ENCODE results near the gene EYS. TPM values are rescaled to one million over a fixed set of nuclear protein-coding genes. Genes with fewer than 3 reads are reported as not detected.

EYS gene
- total and polyA plus RNA-seq, 4 donors: not detected

GRCh38 chr6:63926950-63927927 is 1779.8 kb downstream of the EYS start:
- ATAC-seq (ENCODE audit: low FRiP score) (no peak), DNase-seq (no peak)
- Histone ChIP-seq H3K27me3 (ENCODE audit: control insufficient read depth in 1 of 2, insufficient read depth in 2 of 2, low read length in 1 of 2) (no peaks in the 10 kb centered on the region), H3K4me1 (ENCODE audit: control insufficient read depth in 1 of 2, insufficient read depth in 2 of 2, low read length in 2 of 2) (no peaks in the 10 kb centered on the region), H3K27ac (ENCODE audit: low read depth in 1 of 2, low read length in 2 of 2) (no peak overlapping the region), H3K36me3 (ENCODE audit: control insufficient read depth in 1 of 2, insufficient read depth in 2 of 2, low read length in 1 of 2) (no peaks in the 10 kb centered on the region), H3K9me3 (ENCODE audit: control insufficient read depth, low read length) (no peaks in the 10 kb centered on the region), H3K4me3 (ENCODE audit: low read length in 2 of 2) (no peak overlapping the region)
- 71 to 78% methylated on average over 7 of the region's 7 CpGs for WGBS, 2 donors
- intact Hi-C loops (cut with DNase I): no loop called here

- WGBS, 2 donors: 70 to 73% methylated on average over 1 of the region's 1 CpG
- no peak overlapping the region for H3K4me3 ChIP-seq (ENCODE audit: low read length in 2 of 2)
- H3K4me1 ChIP-seq (ENCODE audit: control insufficient read depth in 1 of 2, insufficient read depth in 2 of 2, low read length in 2 of 2): no peaks in the 10 kb centered on the region
These were observed 1780.7 kb downstream of the EYS start for GRCh38 chr6:63926258-63926780.

DNA sequence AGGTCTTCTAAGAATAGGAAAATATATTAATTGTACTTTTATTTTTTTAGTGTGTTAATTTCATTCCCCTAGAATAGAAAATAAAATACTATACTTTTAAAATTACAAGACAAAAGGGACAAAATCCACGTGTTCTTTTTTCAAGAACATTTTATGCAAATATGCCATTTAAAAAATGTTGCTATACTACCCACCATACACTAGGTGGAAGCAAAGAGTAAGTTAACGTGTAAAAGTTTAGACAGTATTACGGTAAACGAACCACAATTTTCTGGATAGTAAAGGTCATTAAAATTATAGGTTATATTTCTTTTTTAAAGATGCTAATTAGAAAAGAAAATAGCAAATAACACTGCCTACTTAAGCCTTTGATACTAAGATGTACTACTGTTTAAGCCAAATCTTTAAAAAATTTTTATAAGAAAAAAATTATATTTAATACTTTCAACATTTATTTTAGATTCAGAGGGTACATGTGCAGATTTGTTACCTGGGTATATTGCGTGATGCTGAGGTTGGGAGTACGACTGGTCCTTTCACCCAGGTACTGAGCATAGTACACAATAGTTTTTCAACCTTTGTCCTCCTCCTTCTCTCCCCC is 1783.8 kb downstream of the EYS start:
- Histone ChIP-seq H3K9me3 (ENCODE audit: control insufficient read depth, low read length) (no peaks in the 10 kb centered on the region), H3K27me3 (ENCODE audit: control insufficient read depth in 1 of 2, insufficient read depth in 2 of 2, low read length in 1 of 2) (no peaks in the 10 kb centered on the region), H3K4me1 (ENCODE audit: control insufficient read depth in 1 of 2, insufficient read depth in 2 of 2, low read length in 2 of 2) (no peaks in the 10 kb centered on the region), H3K4me3 (ENCODE audit: low read length in 2 of 2) (no peak overlapping the region), H3K36me3 (ENCODE audit: control insufficient read depth in 1 of 2, insufficient read depth in 2 of 2, low read length in 1 of 2) (no peaks in the 10 kb centered on the region), H3K27ac (ENCODE audit: low read depth in 1 of 2, low read length in 2 of 2) (no peak overlapping the region)
- intact Hi-C loops (cut with DNase I): no loop called here
- no peak for DNase-seq
- peak; percentile 78 for ATAC-seq (ENCODE audit: low FRiP score)
- WGBS, 2 donors: 8 to 11% methylated on average over 6 of the region's 6 CpGs

More at GRCh38 chr6:63926258-63926780, 1780.7 kb downstream of the EYS start:
- Histone ChIP-seq H3K27me3 (ENCODE audit: control insufficient read depth in 1 of 2, insufficient read depth in 2 of 2, low read length in 1 of 2) (no peaks in the 10 kb centered on the region), H3K27ac (ENCODE audit: low read depth in 1 of 2, low read length in 2 of 2) (no peak overlapping the region), H3K9me3 (ENCODE audit: control insufficient read depth, low read length) (no peaks in the 10 kb centered on the region), H3K36me3 (ENCODE audit: control insufficient read depth in 1 of 2, insufficient read depth in 2 of 2, low read length in 1 of 2) (no peaks in the 10 kb centered on the region)
- DNase-seq: no peak
- no peak for ATAC-seq (ENCODE audit: low FRiP score)
- intact Hi-C loops (cut with DNase I): no loop called here

DNA sequence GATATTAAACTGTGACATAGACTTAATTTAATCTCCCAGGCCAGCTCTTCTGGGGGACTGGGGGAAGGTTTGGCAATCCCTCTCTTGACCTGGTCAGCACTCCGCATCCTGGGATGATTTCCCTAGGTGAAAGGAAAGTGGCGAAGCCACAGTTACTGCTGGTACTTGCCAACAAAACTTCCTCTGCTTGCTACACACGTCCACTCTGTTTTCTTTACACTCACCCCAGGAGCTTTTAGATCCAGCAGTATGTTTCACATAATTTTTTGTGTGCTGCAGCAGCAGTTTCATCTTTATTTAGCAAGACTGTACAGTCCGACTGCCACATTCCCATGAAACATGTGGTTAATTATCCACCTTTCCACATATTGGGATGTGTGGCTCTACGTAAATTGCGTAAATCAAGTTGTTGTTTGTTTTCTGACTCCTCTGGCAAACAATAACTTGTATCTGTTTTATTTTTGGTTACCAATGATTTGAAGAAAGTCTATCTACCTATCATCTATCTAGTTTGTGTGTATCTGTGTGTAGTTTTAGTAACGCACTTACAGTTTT is 1787.4 kb downstream of the EYS start:
- 55 to 56% methylated on average over 7 of the region's 7 CpGs for WGBS, 2 donors
- Histone ChIP-seq H3K4me1 (ENCODE audit: control insufficient read depth in 1 of 2, insufficient read depth in 2 of 2, low read length in 2 of 2) (no peaks in the 10 kb centered on the region), H3K4me3 (ENCODE audit: low read length in 2 of 2) (no peak overlapping the region), H3K27me3 (ENCODE audit: control insufficient read depth in 1 of 2, insufficient read depth in 2 of 2, low read length in 1 of 2) (no peaks in the 10 kb centered on the region), H3K27ac (ENCODE audit: low read depth in 1 of 2, low read length in 2 of 2) (no peak overlapping the region), H3K36me3 (ENCODE audit: control insufficient read depth in 1 of 2, insufficient read depth in 2 of 2, low read length in 1 of 2) (no peaks in the 10 kb centered on the region), H3K9me3 (ENCODE audit: control insufficient read depth, low read length) (no peaks in the 10 kb centered on the region)
- no peak for DNase-seq
- ATAC-seq (ENCODE audit: low FRiP score): no peak
- intact Hi-C loops (cut with DNase I): no loop called here

GRCh38 chr6:63912887-63913286 is 1794.1 kb downstream of the EYS start:
- ATAC-seq (ENCODE audit: low FRiP score): no peak
- Histone ChIP-seq H3K4me3 (ENCODE audit: low read length in 2 of 2) (no peak overlapping the region), H3K36me3 (ENCODE audit: control insufficient read depth in 1 of 2, insufficient read depth in 2 of 2, low read length in 1 of 2) (no peaks in the 10 kb centered on the region), H3K27me3 (ENCODE audit: control insufficient read depth in 1 of 2, insufficient read depth in 2 of 2, low read length in 1 of 2) (no peaks in the 10 kb centered on the region), H3K9me3 (ENCODE audit: control insufficient read depth, low read length) (no peaks in the 10 kb centered on the region), H3K4me1 (ENCODE audit: control insufficient read depth in 1 of 2, insufficient read depth in 2 of 2, low read length in 2 of 2) (no peaks in the 10 kb centered on the region), H3K27ac (ENCODE audit: low read depth in 1 of 2, low read length in 2 of 2) (no peak overlapping the region)
- intact Hi-C loops (cut with DNase I): no loop called here
- WGBS, 2 donors: 5 to 11% methylated on average over 1 of the region's 1 CpG
- no peak for DNase-seq

- Histone ChIP-seq H3K9me3 (ENCODE audit: control insufficient read depth, low read length) (no peaks in the 10 kb centered on the region), H3K27ac (ENCODE audit: low read depth in 1 of 2, low read length in 2 of 2) (no peak overlapping the region), H3K4me1 (ENCODE audit: control insufficient read depth in 1 of 2, insufficient read depth in 2 of 2, low read length in 2 of 2) (no peaks in the 10 kb centered on the region), H3K36me3 (ENCODE audit: control insufficient read depth in 1 of 2, insufficient read depth in 2 of 2, low read length in 1 of 2) (no peaks in the 10 kb centered on the region), H3K4me3 (ENCODE audit: low read length in 2 of 2) (no peak overlapping the region), H3K27me3 (ENCODE audit: control insufficient read depth in 1 of 2, insufficient read depth in 2 of 2, low read length in 1 of 2) (no peaks in the 10 kb centered on the region)
- WGBS, 2 donors: 6 to 11% methylated on average over 2 of the region's 2 CpGs
- peak; percentile 65 for ATAC-seq (ENCODE audit: low FRiP score)
- DNase-seq: no peak
- intact Hi-C loops (cut with DNase I): no loop called here
These were observed 1796.0 kb downstream of the EYS start for GRCh38 chr6:63910863-63911551.

- H3K4me1 ChIP-seq (ENCODE audit: control insufficient read depth in 1 of 2, insufficient read depth in 2 of 2, low read length in 2 of 2): no peaks in the 10 kb centered on the region
- H3K27ac ChIP-seq (ENCODE audit: low read depth in 1 of 2, low read length in 2 of 2): no peak overlapping the region
- ATAC-seq (ENCODE audit: low FRiP score): no peak
- no peak for DNase-seq
- 40 to 50% methylated on average over 4 of the region's 4 CpGs for WGBS, 2 donors
- no peaks in the 10 kb centered on the region for H3K9me3 ChIP-seq (ENCODE audit: control insufficient read depth, low read length)
- intact Hi-C loops (cut with DNase I): no loop called here
- H3K36me3 ChIP-seq (ENCODE audit: control insufficient read depth in 1 of 2, insufficient read depth in 2 of 2, low read length in 1 of 2): no peaks in the 10 kb centered on the region
- no peak overlapping the region for H3K4me3 ChIP-seq (ENCODE audit: low read length in 2 of 2)
- no peaks in the 10 kb centered on the region for H3K27me3 ChIP-seq (ENCODE audit: control insufficient read depth in 1 of 2, insufficient read depth in 2 of 2, low read length in 1 of 2)
These were observed 1802.3 kb downstream of the EYS start for GRCh38 chr6:63904650-63905248.

- Histone ChIP-seq H3K27ac (ENCODE audit: low read depth in 1 of 2, low read length in 2 of 2) (no peak overlapping the region), H3K27me3 (ENCODE audit: control insufficient read depth in 1 of 2, insufficient read depth in 2 of 2, low read length in 1 of 2) (no peaks in the 10 kb centered on the region), H3K4me3 (ENCODE audit: low read length in 2 of 2) (no peak overlapping the region), H3K4me1 (ENCODE audit: control insufficient read depth in 1 of 2, insufficient read depth in 2 of 2, low read length in 2 of 2) (peaks cover 0 to 1% of the 10 kb centered on the region in 2 donors), H3K36me3 (ENCODE audit: control insufficient read depth in 1 of 2, insufficient read depth in 2 of 2, low read length in 1 of 2) (no peaks in the 10 kb centered on the region), H3K9me3 (ENCODE audit: control insufficient read depth, low read length) (no peaks in the 10 kb centered on the region)
- ATAC-seq (ENCODE audit: low FRiP score) (no peak), DNase-seq (no peak)
- intact Hi-C loops (cut with DNase I): no loop called here
These were observed 1807.5 kb downstream of the EYS start for GRCh38 chr6:63899550-63899949.
